ENCODE data around the gene PCDHA6. TPM values are rescaled to one million over a fixed set of nuclear protein-coding genes. Genes with fewer than 3 reads are reported as not detected.
A peak's percentile ranks its signal among the peaks of the same experiment; 100 is the strongest.
"Not testable (repeated sequence)": the region's sequence is repeated elsewhere in the genome, so short reads cannot be mapped to it uniquely, and the experiment has no call there.

PCDHA6 gene
- total RNA-seq, 1 donor from 2014 or later: 1.2 TPM

DNA sequence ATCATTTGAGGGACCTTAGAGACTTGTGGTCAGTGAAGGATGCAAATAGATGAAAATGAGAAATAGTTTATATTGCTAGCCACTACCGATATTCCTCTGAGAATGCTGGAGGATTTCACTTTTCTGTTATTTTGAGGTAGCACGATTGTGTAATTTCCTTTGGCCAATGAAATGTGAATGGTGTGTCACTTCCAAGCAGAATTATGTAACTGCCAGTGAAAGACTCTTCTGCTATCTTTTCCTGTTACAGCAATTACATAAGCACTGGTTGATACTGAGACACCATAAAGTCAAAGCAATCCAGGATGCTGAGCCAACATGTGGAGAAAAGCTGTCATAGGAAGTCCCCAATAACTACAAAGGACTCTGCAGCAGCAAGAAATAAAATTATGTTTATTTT, 36.7 kb upstream of the PCDHA6 start:
- no peaks in the 10 kb centered on the region for H3K27me3 ChIP-seq
- peaks cover 11% of the 10 kb centered on the region for H3K9me3 ChIP-seq
- TF ChIP-seq POLR2A (IDR thresholded peaks at IDR 0.05) (no peak), POLR2AphosphoS5 (IDR thresholded peaks at IDR 0.05; ENCODE audit: insufficient read depth in 1 of 2, low read depth in 1 of 2) (no peak), CTCF (IDR thresholded peaks at IDR 0.05) (no peak)
- intact Hi-C loops (cut with DNase I): no loop called here
- no peak for DNase-seq (ENCODE audit: extremely low spot score in 2 of 2)
- no peaks in the 10 kb centered on the region for H3K36me3 ChIP-seq
- no peaks in the 10 kb centered on the region for H3K4me1 ChIP-seq
- H3K4me3 ChIP-seq: no peak overlapping the region
- H3K27ac ChIP-seq: no peak overlapping the region

GRCh38 chr5:140794595-140795258, 33.0 kb upstream of the PCDHA6 start, which contains the start of gene PCDHA2:
PCDHA2 (plus strand) TSS chr5:140794852.
- intact Hi-C loops (cut with DNase I): no loop called here
- Histone ChIP-seq H3K36me3 (no peaks in the 10 kb centered on the region), H3K27ac (no peak within 1 kb of the TSS), H3K4me3 (peak within 1 kb of the TSS in 1 of 2 donors; percentile 19), H3K4me1 (no peaks in the 10 kb centered on the region), H3K9me3 (peaks cover 6% of the 10 kb centered on the region), H3K27me3 (no peaks in the 10 kb centered on the region)
- TF ChIP-seq POLR2A (IDR thresholded peaks at IDR 0.05): no peak
- no peak for TF ChIP-seq POLR2AphosphoS5 (IDR thresholded peaks at IDR 0.05; ENCODE audit: insufficient read depth in 1 of 2, low read depth in 1 of 2)
- no peak for TF ChIP-seq CTCF (IDR thresholded peaks at IDR 0.05)
- DNase-seq (ENCODE audit: extremely low spot score in 2 of 2): no peak

DNA sequence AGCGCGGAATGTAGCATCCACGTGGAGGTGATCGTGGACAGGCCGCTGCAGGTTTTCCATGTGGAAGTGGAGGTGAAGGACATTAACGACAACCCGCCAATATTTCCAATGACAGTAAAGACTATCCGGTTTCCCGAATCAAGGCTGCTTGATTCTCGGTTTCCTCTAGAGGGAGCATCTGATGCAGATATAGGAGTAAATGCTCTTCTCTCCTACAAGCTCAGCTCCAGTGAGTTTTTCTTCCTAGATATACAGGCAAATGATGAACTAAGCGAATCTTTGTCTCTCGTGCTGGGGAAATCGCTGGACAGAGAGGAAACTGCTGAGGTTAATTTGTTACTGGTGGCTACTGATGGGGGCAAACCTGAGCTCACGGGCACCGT, 32.5 kb upstream of the PCDHA6 start:
- TF ChIP-seq POLR2A (IDR thresholded peaks at IDR 0.05): no peak
- TF ChIP-seq POLR2AphosphoS5 (IDR thresholded peaks at IDR 0.05; ENCODE audit: insufficient read depth in 1 of 2, low read depth in 1 of 2): no peak
- TF ChIP-seq CTCF (IDR thresholded peaks at IDR 0.05): no peak
- intact Hi-C loops (cut with DNase I): no loop called here
- Histone ChIP-seq H3K27ac (no peak overlapping the region), H3K9me3 (peaks cover 6% of the 10 kb centered on the region), H3K4me3 (peak overlapping the region in 1 of 2 donors; percentile 19), H3K27me3 (no peaks in the 10 kb centered on the region), H3K36me3 (no peaks in the 10 kb centered on the region), H3K4me1 (no peaks in the 10 kb centered on the region)
- no peak for DNase-seq (ENCODE audit: extremely low spot score in 2 of 2)

GRCh38 chr5:140796072-140796717, 31.6 kb upstream of the PCDHA6 start:
- H3K4me1 ChIP-seq; H3K4me3 ChIP-seq; H3K9me3 ChIP-seq; intact Hi-C loops (cut with DNase I); H3K36me3 ChIP-seq; DNase-seq (ENCODE audit: extremely low spot score in 2 of 2); H3K27me3 ChIP-seq; H3K27ac ChIP-seq: not testable (repeated sequence)

GRCh38 chr5:140796718-140797095, 31.1 kb upstream of the PCDHA6 start:
- Histone ChIP-seq H3K36me3 (no peaks in the 10 kb centered on the region), H3K27ac (no peak overlapping the region), H3K27me3 (no peaks in the 10 kb centered on the region), H3K4me1 (no peaks in the 10 kb centered on the region), H3K4me3 (no peak overlapping the region), H3K9me3 (peaks cover 6% of the 10 kb centered on the region)
- no peak for TF ChIP-seq CTCF (IDR thresholded peaks at IDR 0.05)
- TF ChIP-seq POLR2AphosphoS5 (IDR thresholded peaks at IDR 0.05; ENCODE audit: insufficient read depth in 1 of 2, low read depth in 1 of 2): no peak
- no peak for TF ChIP-seq POLR2A (IDR thresholded peaks at IDR 0.05)
- intact Hi-C loops (cut with DNase I): no loop called here
- DNase-seq (ENCODE audit: extremely low spot score in 2 of 2): no peak
